ENCODE measurements around the gene CACFD1.

The CACFD1 gene

DNA sequence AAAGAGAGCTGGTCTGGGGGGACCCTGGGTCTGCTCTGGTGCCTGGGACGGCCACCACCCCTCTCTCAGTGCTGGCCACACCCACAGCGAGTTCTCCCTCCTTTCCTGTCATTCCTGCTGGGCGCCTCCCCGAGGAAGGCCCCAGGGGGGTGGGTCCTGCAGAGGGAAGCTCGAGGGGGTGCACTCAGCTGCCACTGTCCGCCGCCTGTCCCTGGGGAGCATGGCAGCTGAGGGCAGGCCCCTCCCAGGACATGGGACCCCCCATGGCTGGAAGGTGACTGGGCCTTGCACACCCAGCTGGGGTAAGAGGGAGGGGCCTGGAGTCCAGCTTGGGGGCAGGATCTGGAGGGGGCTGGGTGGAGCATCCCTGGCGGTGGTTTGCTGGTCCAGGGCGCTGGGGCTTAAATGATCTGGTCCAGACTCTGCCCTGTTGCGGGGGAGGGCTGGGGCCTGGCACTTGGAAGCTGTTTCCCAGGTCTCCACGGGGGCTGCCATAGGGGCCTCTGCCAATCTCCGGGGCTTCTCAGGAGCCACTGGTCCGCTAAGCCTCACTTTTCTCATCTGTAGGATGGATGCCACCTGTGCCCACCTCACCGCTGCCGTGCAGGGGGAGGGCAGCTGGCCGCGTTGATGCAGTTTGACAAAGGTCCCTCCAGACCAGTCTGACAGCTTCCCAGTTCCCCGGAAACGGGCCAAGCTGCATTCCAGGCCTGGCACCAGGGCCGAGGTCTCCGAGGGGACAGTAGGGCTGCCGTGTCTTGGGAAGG is 25.1 kb downstream of the CACFD1 start:
- DNase-seq (ENCODE audit: low read depth), result no peak

DNA sequence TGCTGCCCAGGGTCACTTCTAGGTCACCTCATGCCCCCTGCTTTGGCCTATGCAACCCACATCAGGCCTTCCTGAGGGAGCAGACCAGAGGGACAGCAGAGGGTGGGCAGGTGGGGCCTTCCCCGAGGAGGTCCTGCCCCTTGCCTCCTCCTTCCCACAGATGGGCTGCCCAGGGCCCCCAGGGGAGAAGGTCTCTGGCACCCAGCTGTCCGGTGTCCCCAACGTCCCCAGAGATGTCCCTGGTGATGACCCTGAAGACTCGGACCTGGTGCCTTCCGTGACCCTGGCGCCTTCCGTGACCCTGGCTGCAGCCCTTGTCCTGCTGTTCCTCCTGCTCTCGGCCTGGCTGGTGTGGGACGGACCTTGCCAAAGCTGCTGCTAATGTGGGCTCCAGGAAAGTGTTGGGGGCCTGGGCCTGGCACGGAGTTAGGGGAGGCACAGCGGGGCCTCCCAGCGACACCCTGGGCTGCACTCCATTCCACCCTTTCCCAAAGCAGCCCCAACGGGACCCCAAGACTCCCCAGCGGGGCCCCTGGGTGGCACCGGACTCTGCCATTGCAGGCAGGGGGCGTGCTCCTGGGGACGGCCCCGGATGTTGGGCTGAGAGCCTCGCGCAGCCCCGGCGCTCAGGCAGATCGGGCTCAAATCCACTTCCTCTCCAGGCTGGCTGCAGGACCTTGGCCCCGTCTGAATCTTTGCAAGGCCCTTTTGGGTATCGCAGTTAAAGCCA is 25.9 kb downstream of the CACFD1 start:
- no peak for DNase-seq (ENCODE audit: low read depth)

DNA sequence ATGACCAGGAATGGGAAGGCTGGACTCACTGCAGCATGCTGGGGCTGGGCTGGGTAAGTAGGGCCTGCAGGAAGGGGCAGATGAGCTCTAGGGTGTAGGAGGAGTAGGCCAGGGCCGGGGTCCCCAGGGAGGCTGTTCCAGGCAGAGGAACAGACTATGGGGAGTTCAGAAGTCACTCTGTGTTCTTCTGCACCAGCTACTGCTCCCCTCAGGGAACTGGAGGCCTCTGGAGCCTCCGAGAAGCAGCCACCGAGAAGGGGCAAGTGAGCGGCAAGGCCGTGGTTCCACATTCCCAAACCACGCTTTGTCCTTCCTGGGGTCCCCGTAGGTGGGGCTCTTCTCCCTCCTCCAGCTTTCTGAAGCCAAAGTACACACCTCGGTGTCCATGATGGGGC is 27.6 kb downstream of the CACFD1 start:
- no peak for DNase-seq (ENCODE audit: low read depth)

DNA sequence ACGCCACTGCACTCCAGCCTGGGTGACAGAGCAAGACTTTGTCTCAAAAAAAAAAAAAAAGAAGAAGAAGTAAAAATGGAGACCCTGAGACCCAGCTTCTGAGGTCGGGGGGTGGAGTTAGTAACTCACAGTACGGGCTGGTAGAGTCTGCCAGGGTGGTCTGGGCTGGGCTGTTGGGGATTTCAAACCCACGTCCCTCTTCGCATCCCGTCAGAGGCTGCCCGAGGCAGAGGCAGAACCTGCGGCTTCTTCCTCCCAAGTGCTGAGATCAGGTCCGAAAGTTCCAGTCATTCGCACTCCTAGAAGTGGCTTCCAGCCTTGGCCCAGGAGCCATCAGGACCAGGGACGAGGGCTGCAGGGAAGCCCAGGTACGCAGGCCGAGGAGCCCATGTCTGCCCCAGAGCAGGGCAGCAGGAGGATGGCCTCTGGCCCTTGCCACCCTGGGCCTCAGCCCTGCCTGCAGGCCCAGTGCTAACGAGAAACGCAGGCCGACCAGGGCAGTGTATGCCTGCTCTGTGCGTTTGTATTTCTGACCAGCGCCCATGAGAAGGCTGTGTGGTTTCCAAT is 29.0 kb downstream of the CACFD1 start:
- DNase-seq (ENCODE audit: low read depth), result no peak

DNA sequence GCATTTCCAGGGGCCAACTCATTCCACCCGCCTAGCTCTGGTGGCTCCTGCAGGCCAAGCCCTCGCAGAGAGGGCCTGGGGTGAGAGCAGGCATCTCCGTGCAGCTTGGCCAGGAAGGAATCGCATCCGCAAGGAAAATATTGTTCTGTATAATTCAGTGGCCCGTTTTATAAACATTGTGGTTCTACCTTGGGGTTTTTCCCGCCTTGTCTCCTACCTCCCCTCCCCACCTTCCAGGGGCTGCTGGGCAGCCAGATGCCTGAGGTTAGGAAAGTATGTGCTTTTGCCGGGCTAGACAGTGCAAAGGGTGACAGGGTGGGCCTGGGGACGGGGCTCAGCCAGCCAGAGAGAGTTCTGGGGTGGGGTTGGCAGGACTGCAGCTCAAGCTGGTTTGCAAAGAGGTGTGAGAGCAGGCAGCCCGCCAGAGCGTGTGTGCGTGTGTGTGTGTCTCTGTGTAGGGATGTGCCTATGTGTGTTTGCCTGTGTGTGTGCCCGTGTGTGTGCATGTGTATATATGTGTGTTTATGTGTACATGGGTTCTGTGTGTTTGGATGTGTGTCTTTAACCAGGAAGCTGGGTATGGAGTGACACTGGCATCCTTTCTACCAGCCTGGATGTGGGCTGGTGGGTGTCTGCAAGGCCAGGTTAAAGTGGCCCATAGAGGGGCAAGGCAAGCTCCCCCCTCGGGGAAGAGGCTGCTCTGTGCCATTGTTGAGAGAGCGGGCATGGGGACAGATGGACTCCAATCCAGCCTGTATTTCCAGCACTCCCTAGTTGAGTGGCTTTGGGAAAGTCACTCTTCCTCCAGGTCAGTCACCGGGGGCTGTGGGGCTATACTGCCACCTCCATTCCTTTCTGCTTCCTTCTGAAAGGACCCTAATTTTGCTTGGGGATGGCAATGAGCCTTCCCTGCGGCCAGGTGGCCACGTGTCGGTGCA is 29.7 kb downstream of the CACFD1 start:
- no peak for DNase-seq (ENCODE audit: low read depth)

DNA sequence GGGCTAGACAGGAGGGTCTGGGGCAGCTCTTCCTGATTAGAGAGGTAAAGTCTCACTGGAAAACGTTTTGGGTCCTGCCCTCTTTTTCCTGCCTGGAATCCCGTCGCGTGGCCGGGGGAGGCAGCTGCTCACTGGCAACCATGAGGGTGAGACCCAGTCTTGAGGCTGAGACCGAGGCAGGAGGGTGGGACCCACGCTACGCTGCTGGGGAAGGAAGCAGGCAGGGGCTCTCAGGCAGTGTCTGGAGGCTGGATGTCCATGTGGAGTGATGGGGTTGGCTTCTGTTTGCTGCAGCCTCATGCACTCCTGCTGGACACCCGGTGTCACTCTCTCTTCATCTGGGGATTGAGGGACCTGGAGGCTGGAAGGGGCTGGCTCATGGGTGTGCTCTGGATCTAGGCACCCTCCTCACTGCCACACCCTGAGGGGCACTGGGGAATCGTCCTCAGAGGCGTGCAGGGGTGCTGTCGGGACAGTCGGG is 30.5 kb downstream of the CACFD1 start:
- no peak for DNase-seq (ENCODE audit: low read depth)

DNA sequence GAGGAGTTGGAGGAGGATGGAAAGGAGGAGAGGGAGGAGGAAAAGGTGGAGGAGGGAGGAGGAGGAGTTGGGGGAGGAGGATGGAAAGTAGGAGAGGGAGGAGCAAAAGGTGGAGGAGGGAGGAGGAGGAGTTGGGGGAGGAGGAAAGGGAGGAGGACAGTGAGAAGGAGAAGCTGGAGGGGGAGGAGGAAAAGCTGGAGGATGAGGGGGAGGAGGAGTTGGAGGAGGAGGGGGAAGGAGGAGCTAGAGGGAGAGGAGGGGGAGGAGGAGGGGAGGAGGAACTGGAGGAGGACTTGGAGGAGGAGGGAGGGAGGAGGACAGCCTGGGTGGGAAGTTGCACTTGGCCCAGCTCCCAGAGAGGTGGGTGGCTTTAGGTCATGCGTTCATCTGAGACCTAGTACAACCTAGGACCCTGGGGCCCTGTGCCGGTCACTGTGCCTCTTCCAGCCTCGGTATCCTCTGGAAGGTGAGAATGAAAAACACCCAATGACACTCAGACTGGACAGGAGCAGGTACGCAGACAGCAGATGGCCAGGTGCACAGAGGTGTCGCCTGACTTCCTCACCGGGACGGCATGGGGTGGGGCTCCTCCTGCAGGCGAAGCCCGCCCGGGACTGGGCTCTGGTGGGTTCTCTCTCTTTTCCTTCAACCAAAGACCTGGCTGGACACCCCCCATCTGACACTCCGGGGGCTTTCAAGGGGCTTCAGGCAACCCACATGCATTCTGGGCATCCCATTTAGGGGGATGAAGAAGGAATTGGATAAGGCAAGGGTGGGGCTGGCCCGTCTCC is 31.3 kb downstream of the CACFD1 start:
- no peak for DNase-seq (ENCODE audit: low read depth)

DNA sequence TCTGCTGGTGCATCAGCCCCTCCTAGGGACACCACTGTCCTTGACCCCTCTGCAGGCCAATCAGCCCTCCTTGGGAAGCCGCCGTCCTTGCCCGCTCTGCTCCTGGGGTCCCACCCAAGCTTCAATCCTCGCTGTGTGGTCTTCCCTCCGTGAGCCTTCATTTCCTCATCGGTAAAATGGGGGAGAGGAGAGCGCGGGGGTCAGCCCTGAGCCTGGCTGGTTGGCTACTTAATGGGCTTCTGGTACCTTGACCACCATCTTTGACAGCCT is 31.8 kb downstream of the CACFD1 start:
- no peak for DNase-seq (ENCODE audit: low read depth)

DNA sequence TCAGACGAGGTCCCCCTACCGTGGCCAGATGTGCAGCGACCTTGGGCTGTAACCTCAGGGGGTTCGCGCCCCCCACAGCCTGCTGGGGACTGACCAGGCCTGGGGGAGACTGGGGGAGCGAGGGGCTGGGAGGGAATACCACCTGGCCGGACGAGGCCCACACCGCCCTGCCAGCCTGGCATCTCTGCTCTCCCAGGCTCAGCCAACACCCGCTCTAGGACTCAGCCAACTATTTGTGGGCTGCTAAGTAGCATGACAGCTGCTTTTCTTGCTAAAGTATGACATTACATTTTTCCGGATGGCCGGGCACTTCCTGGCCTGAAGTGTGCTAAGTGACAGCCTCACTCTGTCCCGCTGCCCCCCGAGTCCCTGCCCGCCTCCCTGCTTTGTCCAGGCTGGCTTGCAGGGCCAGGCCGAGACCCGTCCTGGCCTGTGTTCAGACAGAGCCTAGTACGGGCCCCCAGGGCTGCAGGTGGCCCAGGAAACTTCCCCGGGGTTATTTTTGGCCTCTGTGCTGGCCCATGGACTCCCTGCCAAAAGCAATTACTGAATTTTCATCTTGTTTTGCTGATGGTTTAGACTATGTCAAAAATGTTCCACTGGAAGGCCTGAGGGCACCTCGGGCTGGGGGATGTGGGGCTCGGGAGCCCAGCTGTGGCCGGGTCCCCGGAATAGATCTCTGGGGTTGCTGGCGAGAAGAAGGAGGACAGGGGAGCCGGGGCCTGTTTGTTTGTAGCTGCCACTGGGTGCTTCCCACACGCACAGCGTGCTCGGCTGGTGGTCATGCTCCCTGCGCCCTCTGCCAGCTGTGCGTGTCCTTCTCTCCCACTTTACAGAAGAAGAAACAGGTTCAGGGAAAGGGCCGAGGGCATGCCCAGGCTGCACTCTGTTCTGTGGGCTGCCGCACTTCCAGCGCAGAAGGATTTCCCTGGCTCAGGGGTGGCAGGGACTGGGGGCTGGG is 32.6 kb downstream of the CACFD1 start:
- no peak for DNase-seq (ENCODE audit: low read depth)

DNA sequence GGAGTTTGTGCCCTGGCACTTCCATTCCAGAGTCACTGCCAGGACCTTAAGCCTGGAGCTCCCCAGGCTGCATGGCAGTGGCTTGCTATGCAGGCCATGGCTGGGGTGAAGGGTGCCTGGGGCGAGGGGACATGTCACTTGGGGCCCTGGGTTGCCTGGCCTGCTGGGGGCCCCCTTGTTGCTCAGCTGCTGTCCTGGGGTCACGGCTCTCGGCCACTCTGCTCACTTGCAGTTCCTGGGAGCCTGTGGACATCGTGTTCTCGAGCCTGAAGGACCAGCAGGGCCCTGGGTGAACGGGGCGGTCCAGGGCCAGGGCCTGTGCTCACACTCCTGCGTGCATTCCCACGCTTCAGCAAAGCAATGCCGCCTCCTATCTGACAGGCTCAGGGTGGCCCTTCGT is 33.6 kb downstream of the CACFD1 start:
- no peak for DNase-seq (ENCODE audit: low read depth)

DNA sequence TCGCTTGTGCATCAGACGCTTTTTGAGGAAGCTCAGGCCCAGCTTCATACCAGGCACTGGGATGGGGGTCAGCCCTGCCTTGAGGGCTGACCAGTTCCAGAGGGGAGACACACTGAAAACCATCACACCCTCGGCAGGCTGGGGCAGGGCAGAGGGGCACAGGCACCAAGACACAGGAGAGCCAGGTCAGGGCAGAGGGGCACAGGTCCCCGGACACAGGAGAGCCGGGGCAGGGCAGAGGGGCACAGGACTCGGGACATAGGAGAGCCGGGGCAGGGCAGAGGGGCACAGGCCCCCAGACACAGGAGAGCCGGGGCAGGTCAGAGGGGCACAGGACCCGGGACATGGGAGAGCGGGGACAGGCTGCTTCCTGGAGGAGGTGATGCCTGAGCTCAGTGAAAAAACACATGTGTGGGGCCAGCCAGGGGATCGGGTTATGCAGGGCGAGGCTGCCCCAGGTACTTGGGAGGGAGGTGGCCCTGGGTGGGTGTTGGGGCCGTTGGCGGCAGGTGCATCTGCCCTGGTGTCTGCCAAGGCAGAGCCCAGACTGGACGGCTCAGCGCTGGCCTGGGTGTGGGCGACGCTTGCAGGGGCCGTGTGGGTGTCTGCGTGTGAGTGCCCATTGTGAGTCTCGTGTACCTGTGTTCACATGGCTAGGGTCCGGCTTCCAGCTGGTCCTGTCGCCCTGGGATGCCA is 34.2 kb downstream of the CACFD1 start:
- DNase-seq (ENCODE audit: low read depth), result no peak

DNA sequence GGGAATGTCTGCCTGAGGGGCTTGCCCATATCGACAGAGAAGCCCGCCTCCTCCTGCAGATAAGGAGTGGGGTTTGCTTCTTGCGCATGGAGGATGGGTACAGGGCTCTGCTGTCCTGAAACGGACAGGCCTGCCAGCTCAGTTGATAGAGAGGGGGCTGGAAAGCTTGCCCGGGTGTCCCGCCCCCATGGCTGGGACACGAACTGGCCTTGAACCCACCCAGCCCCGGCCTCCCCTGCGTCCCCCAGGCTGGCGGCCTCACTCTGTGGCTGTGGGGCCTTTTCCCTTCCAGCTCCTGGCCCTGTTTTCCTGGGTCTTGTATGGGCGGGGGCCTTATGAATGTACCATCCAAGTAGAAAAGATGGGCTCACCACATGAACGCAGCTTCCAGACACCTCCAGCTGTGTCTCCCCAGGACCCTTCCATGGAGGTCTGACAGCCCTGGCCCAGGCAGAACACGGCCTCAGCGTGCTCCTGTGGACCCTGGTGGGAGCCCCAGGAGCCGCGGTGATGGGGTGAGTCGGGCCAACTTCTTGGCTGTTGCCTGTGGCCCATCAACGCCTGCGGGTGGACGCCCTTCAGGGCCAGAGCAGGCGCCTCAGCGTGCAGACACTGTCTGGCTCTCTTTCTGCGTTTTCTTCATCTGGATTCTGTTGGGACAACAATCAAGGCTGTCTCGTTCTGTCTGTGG is 35.0 kb downstream of the CACFD1 start:
- DNase-seq (ENCODE audit: low read depth), result no peak

DNA sequence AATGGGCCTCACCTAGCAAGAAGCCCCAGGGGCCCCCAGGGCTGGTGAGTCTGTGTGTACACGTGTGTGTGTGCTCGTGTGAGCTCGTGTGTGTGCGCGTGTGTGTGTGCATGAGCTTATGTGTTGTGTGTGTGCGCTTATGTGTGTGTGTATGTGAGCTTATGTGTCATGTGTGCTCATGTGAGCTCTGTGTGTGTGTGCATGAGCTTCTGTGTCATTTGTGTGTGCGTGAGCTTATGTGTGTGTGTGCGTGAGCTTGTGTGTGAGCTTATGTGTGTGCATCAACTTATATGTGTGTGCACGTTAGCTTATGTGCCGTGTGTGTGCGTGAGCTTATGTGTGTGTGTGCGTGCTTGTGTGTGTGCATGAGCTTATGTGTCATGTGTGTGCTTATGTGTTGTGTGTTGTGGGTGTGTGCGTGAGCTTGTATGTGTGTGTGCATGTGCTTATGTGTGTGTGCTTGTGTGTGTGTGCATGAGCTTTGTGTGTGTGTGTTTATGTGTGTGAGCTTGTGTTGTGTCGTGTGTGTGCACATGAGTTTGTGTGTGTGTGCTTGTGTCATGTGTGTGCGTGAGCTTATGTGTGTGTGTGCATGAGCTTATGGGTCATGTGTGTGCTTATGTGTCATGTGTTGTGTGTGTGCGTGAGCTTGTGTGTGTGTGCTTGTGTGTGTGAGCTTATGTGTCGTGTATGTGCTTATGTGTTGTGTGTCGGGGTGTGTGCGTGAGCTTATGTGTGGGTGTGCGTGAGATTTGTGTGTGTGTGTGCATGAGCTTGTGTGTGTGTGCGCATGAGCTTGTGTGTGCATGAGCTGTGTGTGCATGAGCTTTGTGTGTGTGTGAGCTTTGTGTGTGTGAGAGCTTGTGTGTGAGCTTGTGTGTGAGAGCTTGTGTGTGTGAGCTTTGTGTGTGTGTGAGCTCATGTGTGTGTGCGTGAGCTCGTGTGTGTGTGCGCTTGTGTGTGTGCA is 35.8 kb downstream of the CACFD1 start:
- no peak for DNase-seq (ENCODE audit: low read depth)

DNA sequence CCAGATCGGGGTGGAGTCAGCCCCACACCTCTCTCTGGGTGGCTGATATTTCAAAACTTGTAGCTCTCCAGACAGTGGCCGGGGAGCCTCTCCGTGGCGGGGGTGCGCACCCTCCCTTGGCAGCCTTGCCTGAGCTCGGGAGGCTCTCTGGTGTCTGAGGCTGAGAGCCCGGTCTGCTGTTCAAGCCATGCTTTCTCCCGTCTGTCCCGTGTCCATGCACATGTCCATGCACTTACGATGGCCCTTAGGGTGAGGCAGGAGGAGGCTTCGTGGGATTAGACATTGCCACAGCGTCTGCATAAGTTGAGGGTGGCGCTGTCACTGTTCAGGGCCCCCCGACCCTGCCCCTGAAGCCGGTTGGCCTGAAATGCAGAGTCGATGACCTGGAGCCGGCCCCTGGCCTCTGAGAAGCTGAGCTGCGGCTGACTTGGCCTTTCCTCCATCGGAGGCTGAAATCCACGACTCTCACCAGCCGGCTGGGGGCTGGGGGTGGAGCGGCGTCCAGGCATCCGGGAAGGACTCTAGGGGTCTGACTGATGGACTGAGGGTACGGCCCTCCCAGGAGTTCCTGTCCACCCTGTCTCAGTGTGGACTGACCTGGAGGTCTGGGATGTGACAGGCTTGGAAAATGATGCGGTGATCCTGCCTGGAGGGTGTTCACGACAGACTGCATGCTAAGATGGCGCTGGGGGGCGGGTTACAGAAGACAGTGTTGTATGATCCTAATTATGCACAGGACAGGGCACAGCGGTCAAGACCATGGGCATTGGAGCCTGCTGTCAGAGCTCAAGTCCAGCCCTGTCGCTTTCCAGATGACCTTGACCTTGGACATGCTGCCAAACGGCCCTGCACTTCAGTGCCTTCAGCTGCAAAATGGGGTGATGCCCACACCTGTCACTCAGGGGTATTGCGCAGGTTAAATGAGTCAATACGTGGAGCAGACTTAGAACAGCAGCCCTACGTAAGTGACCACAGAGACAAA is 37.4 kb downstream of the CACFD1 start:
- DNase-seq (ENCODE audit: low read depth), result no peak

DNA sequence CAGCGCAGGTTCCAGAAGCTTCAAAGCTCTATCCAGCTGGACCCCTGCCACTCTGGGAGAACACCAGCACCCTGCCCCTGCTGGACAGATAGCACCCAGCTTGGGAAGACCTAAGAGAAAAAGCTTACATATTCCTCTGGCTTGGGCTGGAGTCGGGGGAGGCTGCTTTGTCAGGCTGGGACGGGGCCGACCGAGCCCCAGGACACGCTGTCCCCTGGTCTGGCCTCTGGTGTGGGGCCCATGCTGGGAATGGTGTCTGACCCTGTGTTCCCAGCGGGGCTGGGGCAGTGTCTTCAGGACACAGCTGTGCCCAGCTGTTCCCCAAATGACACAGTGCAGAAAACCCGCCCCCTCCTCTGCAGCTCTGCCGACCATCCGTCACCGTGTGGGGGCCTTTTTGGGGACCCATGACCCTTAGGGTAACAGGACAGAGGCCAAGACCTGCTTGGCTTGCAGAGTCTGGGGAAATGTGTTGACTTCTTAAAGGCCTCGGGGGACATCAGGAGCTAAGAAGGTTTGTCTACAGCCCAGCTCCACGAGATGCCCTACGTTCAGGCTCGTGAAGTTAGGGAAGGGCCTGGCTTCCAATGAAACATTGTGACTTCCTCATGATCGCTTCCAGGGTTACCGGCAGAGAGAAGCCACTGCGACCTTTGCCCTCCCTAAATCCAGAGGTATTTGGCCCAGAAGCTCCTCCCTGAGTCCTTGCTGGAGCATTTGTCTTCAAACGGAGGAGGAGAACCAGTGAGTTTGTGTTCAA is 39.5 kb downstream of the CACFD1 start:
- no peak for DNase-seq (ENCODE audit: low read depth)

DNA sequence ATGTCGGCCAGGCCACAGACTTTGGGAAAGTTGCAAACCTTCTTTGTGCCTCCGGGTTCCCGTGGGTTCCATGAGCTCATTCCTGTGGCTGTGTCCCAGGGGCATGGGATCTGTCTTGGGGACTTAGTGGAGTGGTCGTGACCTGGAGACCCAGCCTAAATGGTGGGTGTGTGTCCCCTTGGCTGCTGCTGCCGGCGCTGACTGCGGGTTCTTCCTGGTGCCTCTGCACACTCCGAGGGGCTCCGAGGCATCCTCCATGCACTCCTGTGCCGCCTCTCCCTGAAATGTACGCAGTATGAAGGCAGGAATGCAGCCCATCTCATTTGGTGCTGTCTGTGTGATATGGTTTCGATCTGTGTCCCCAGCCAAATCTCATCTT is 40.1 kb downstream of the CACFD1 start:
- DNase-seq (ENCODE audit: low read depth), result no peak
